Peyer's patch (tissue), 4 donors: Measurements from ENCODE around the gene EIF2AK3. TPM values are rescaled to one million over a fixed set of nuclear protein-coding genes. Genes with fewer than 3 reads are reported as not detected.

Experiments used
- DNase-seq, 3 donors: peaks; one replicate each; pipeline ENCODE4 v3.0.0-alpha.2; 2017 to 2019
- H3K27ac ChIP-seq, 4 donors: fragments of 200-600 bp; sonication (generic); one replicate each; pipeline ENCODE4 v1.5.1; 2016 to 2019
- H3K27me3 ChIP-seq, 2 donors: fragments of 200-600 bp; sonication (generic); one replicate each; pipeline ENCODE4 v1.5.1; 2019
- H3K36me3 ChIP-seq, 3 donors: fragments of 200-600 bp; sonication (generic); one replicate each; pipeline ENCODE4 v1.5.1; 2016 to 2019
- H3K4me1 ChIP-seq, 4 donors: fragments of 200-600 bp; sonication (generic); one replicate each; pipeline ENCODE4 v1.5.1; 2016 to 2019
- H3K4me3 ChIP-seq, 4 donors: fragments of 200-600 bp; sonication (generic); 1 replicate in 3 of 4; 2 replicates in 1 of 4; pipeline ENCODE4 v1.5.1; 2016 to 2019; ENCODE audit warnings: mild to moderate bottlenecking in 1 of 4
- H3K9me3 ChIP-seq, 4 donors: fragments of 200-600 bp; sonication (generic); one replicate each; pipeline ENCODE4 v1.5.1; 2016 to 2019; ENCODE audit warnings: mild to moderate bottlenecking in 1 of 4
- CTCF ChIP-seq, 6 experiments: fragments of 450-650 bp in 4 of 6; fragments of 200-600 bp in 2 of 6; sonication (generic) in 1 of 6; IDR thresholded peaks; one replicate each; pipeline ENCODE4 v1.5.1; 2017 to 2019; ENCODE audit warnings: antibody characterized with exemption in 6 of 6, mild to moderate bottlenecking in 3 of 6, moderate library complexity in 1 of 6
- POLR2A ChIP-seq, 2 donors: fragments of 450-650 bp; IDR thresholded peaks; one replicate each; pipeline ENCODE4 v1.5.1; 2017; ENCODE audit warnings: antibody characterized with exemption in 2 of 2, mild to moderate bottlenecking in 2 of 2, moderate library complexity in 2 of 2
- total RNA-seq, 4 donors: library from RNA; depleted of rRNA; stranded (reverse); fragments of >200 nt; gene quantifications; one replicate each; pipeline ENCODE4 v1.1.0, GENCODE V29; 2016

The EIF2AK3 gene
- total RNA-seq = 10 to 100 TPM; 17.1 to 93.3 (median 18.6) TPM

- Histone ChIP-seq H3K4me3 (peak within 1 kb of the TSS; percentile 85 to 89 (median 88)), H3K9me3 (no peaks in the 10 kb centered on the region), H3K27me3 (no peaks in the 10 kb centered on the region), H3K4me1 (peaks cover 0 to 19% (median 2%) of the 10 kb centered on the region in 4 donors), H3K36me3 (no peaks in the 10 kb centered on the region), H3K27ac (peak within 1 kb of the TSS; percentile 97 to 99 (median 98))
- DNase-seq = peak; percentile 96 to 99 (median 98)
- peak in 4 of 6 experiments; percentile 14 to 37 (median 36) for TF ChIP-seq CTCF (IDR thresholded peaks at IDR 0.05)
- TF ChIP-seq POLR2A (IDR thresholded peaks at IDR 0.05) = peak; percentile 98
These were observed at the start of gene EIF2AK3 for GRCh38 chr2:88627055-88627855. EIF2AK3 (minus strand) TSS chr2:88627464; CDS start chr2:88627274, 190 bp downstream.

DNA sequence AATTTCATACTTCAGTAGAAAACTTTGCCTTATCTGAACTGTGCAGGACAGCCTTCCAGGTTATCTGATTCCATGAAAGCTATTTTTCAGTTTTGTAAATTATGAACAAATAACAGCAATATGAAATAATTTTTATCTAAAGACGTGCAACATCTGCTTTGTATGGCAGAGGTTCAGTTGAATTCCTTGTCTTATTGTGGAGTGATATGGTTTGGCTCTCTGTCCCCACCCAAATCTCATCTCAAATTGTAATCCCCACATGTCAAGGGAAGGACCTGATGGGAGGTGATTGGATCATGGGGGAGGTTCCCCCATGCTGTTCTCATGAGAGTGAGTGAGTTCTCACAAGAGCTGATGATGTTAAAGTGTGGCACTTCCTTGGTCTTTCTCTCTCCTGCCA, 46.1 kb upstream of the EIF2AK3 start:
- Histone ChIP-seq H3K4me1 (no peaks in the 10 kb centered on the region), H3K4me3 (no peak overlapping the region), H3K27me3 (no peaks in the 10 kb centered on the region), H3K36me3 (no peaks in the 10 kb centered on the region), H3K9me3 (no peaks in the 10 kb centered on the region), H3K27ac (no peak overlapping the region)
- TF ChIP-seq POLR2A (IDR thresholded peaks at IDR 0.05) (no peak), CTCF (IDR thresholded peaks at IDR 0.05) (no peak)
- DNase-seq = no peak

GRCh38 chr2:88671786-88672427, 44.6 kb upstream of the EIF2AK3 start:
- no peaks in the 10 kb centered on the region for H3K4me1 ChIP-seq
- no peaks in the 10 kb centered on the region for H3K27me3 ChIP-seq
- DNase-seq = no peak
- no peak overlapping the region for H3K4me3 ChIP-seq
- peak; percentile 67 to 88 (median 81) for TF ChIP-seq CTCF (IDR thresholded peaks at IDR 0.05)
- TF ChIP-seq POLR2A (IDR thresholded peaks at IDR 0.05) = no peak
- no peaks in the 10 kb centered on the region for H3K36me3 ChIP-seq
- no peak overlapping the region for H3K27ac ChIP-seq
- no peaks in the 10 kb centered on the region for H3K9me3 ChIP-seq

DNA sequence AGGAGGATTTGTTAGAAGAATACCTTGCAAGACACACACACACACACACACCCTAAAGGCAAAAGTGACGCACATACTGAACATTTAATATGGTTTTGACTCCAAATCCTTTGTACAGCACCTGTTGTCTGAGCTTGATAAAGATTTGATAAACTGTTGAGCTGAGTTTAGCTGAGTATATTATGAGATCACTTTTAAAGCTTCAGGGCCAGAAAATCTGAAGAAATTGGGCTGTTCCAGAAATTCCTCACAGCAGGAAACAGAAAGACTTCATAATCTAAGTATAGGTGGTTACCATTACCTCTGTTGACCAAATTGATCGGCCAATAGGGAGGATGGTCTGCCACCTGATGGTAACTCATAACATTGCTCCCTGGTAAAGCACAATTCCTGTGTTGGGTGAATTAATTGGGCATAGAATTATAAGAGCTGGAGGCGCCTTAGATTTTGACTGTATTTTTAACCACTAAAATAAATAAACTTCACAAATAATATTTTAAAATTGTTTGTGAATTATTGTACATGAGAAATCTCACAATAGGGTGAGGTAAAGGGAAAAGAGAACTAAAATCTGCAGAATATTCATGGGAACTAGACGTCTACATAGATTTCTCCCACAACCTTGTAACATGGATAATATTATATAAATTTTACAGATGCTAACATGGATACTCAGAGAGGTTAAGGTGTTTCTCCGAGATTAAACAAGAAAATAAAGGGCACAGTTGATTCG, 42.4 kb upstream of the EIF2AK3 start:
- peak in 1 of 3 donors; percentile 72 for DNase-seq
- Histone ChIP-seq H3K36me3 (no peaks in the 10 kb centered on the region), H3K4me3 (no peak overlapping the region), H3K27me3 (no peaks in the 10 kb centered on the region), H3K27ac (no peak overlapping the region), H3K4me1 (no peaks in the 10 kb centered on the region), H3K9me3 (no peaks in the 10 kb centered on the region)
- TF ChIP-seq CTCF (IDR thresholded peaks at IDR 0.05) = peak; percentile 49 to 79 (median 66)
- no peak for TF ChIP-seq POLR2A (IDR thresholded peaks at IDR 0.05)

DNA sequence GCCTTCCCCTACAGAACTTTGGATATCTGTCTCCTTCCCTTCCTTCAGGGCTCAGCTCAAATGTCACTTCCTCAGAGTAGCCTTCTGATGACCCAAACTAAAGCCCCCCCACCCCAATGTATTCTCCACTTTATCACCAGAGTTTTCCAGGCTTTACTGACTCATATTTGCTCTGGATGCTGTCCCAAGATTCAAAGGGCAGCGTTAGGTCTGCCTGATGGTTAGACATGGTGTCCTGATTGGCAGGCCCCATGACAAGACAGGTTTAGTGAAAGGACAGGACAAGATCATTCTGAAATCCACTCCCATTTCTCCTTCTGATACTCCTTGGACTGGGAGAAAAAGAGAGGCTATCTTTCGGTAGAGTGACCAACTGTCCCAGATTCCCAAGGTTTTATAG, 41.6 kb upstream of the EIF2AK3 start:
- no peak for DNase-seq
- H3K27ac ChIP-seq = no peak overlapping the region

More for the DNA sequence above, 41.6 kb upstream of the EIF2AK3 start:
- H3K27me3 ChIP-seq = no peaks in the 10 kb centered on the region
- no peaks in the 10 kb centered on the region for H3K4me1 ChIP-seq
- no peaks in the 10 kb centered on the region for H3K9me3 ChIP-seq
- no peaks in the 10 kb centered on the region for H3K36me3 ChIP-seq
- no peak overlapping the region for H3K4me3 ChIP-seq
- TF ChIP-seq POLR2A (IDR thresholded peaks at IDR 0.05) (no peak), CTCF (IDR thresholded peaks at IDR 0.05) (no peak)
